SK-N-SH (cell line): ENCODE measurements around the gene ESF1.

Experiments
- EP300 ChIP-seq, 2 experiments: IDR thresholded peaks; 2 replicates each; pipeline versions ENCODE4 v1.4.0 to v1.6.1; 2012; ENCODE audit warnings: borderline replicate concordance in 1 of 2, low read depth in 1 of 2, low read length in 1 of 2
- IRF3 ChIP-seq: fragments of 150-350 bp; IDR thresholded peaks from 2 replicates; pipeline ENCODE4 v1.6.1; 2016; ENCODE audit warnings: mild to moderate bottlenecking, low read depth, low read length
- MAX ChIP-seq: IDR thresholded peaks from 2 replicates; pipeline ENCODE4 v1.4.0; 2012; ENCODE audit warnings: low read depth
- RAD21 ChIP-seq: IDR thresholded peaks from 2 replicates; pipeline ENCODE4 v1.6.1; 2012; ENCODE audit warnings: mild to moderate bottlenecking, low read length
- RCOR1 ChIP-seq: fragments of 150-350 bp; IDR thresholded peaks from 2 replicates; pipeline ENCODE4 v1.6.1; 2017; ENCODE audit warnings: antibody characterized with exemption, low read length

GRCh38 chr20:13703265-13703664 is 81.5 kb downstream of the ESF1 start:
- no peak for TF ChIP-seq MAX
- TF ChIP-seq RAD21, result no peak
- TF ChIP-seq RCOR1, result no peak
- TF ChIP-seq IRF3, result no peak
- TF ChIP-seq EP300 (IDR thresholded peaks at IDR 0.05; ENCODE audit: borderline replicate concordance in 1 of 2, low read depth in 1 of 2, low read length in 1 of 2), result no peak
